Measurements from ENCODE around the gene TMEM131L.
"Not testable (repeated sequence)": the region's sequence is repeated elsewhere in the genome, so short reads cannot be mapped to it uniquely, and the experiment has no call there.

Gene TMEM131L

GRCh38 chr4:153549405-153549804 is 83.2 kb downstream of the TMEM131L start:
- DNase-seq = no peak

GRCh38 chr4:153553155-153553818 is 87.1 kb downstream of the TMEM131L start:
- no peak for DNase-seq

GRCh38 chr4:153553819-153554170 is 87.6 kb downstream of the TMEM131L start:
- no peak for DNase-seq

GRCh38 chr4:153555730-153556434 is 89.7 kb downstream of the TMEM131L start:
- no peak for DNase-seq

GRCh38 chr4:153556435-153556815 is 90.3 kb downstream of the TMEM131L start:
- no peak for DNase-seq

GRCh38 chr4:153560908-153561307 is 94.7 kb downstream of the TMEM131L start:
- peak; percentile 25 to 67 (median 46) for DNase-seq

DNA sequence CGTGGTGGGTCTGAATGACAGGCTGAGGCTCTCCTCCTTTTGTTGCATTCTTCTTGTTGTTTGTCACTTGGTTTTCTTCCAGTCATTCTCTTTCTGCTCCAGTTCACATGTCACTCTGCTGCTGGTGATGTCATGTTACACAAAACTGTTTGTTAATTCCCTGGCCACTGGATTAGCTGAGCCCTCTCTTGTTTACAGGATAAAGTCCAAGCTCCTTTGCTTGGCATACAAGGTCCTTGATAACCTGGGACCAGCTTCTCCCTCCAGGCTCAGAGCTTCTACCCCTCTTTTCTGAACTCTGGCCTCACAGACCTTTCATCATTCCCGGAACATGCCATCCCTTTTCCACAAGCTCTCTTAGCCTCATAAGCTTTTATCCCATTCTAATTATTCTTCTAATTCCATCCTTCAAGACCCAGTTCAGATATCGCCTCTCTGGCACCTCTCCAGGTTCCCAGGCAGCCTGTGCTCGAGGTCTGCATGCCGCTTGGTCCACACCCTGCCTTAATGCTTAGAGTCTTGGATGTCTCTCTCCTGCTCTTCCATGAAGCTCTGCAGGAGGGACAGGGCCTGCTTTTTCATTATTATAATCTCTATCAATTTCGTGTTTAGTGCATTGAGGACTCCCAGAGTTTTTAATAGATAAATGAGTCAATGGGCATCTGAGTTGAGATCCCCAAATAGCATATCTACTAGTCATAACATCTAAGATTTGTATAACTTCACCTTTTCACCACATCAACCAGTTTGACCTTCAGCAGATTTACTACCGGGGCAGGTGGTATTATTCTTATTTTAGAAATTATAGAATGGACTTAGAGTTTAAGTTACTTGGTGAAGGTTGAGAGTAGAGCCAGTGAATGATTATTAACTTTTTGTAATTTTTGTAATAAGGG is 98.7 kb downstream of the TMEM131L start:
- no peak for DNase-seq

- DNase-seq = no peak
These were observed 100.5 kb downstream of the TMEM131L start for GRCh38 chr4:153566631-153567150.

GRCh38 chr4:153567660-153568059 is 101.5 kb downstream of the TMEM131L start:
- not testable (repeated sequence) for DNase-seq

GRCh38 chr4:153570228-153570973 is 104.2 kb downstream of the TMEM131L start:
- DNase-seq = no peak

DNA sequence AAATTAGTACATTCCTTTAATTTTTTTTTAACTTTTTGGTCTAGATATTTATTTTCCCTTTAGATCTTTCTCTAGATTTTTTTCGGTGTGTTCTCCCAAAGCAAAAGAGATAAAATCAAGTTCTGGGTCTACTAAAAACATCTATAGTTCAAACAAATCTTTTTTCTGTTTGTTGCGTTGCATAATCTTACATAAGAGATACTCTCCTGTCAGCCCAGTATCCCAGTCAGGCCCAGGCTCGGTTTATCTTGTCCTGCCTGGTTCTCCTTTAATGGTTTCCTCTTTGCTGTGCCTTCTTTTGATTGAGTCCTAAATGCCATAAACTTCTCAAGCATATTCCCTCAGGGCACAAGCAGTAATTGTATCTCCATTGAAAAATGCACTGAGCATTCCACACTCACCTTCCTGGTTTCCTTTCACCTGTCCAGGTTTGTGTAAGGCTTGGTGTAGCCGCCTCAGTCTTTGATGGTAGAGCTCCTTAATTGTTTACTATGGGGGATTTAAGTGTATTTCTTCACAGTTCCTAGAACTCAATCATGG is 104.9 kb downstream of the TMEM131L start:
- no peak for DNase-seq

DNA sequence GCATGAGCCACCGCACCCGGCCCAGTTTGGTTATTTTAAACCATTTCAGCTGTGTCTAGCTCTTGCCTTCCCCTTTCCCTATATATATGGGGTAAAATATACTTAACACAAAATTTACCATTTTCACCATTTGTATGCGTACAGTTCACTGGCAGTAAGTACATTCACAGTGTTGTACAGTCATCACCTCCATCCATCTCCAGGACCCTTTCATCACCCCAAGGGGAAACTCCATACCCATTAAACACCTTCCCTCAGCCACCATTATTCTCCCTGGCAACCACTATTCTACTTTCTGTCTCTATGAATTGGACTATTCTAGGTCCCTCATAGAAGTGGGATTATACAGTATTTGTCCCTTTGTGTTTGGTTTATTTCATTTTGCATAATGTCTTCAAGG is 106.4 kb downstream of the TMEM131L start:
- DNase-seq = no peak

DNA sequence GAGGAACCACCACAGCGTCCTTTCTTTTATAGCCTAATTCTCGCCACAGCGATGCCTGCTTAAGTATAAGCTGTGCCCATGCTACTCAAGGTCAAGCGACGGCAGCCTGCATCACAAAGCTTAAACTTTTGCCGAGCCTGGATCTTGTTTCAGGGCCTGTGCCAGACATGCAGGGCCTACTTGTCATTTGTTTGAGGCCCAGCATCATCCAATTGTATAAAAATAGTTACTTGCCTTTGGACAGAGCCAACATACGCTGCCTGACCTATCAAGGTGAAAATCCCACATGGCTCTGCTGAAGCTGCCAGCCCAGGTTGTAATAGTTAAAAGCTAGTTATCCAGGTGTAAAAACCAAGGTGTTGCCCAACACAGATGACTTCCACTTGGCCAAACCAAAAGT is 107.1 kb downstream of the TMEM131L start:
- DNase-seq = no peak

- peak; percentile 80 to 89 (median 82) for DNase-seq
These were observed 108.0 kb downstream of the TMEM131L start for GRCh38 chr4:153573881-153574802.

DNA sequence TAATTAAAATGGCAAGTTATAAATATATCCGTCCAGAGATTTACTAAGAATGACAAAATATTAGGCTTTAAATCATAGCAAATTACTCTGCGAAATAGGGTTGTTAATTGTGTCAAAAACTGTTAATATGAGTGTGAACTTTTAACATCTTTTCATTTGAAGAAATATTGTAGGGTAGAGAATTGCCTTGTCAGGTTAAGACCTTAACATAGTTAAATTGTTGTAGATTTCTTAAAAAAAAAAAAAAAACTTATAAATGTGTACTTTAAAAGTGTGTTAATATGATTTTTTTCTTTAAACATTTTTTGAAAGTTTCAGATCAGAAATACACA is 110.2 kb downstream of the TMEM131L start:
- no peak for DNase-seq

DNA sequence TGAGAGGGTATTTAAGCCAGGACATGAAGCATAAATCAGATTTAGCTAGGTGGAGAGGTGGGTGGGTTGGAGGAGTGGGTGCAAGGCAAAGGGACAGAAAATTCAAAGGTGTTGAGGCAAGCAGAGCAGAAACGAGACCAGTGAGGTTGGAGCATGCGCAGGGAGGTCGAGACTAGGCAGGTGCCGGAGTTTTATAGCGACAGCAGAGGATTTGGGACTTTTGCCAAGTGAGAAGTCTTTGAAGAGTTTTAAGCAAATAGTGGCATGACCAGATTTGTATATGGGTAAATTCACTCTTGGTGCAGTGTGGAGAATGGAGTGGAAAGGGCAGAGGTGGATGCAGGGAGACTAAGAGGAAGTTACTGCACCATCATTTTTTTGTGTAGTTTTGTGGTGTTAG is 110.9 kb downstream of the TMEM131L start:
- DNase-seq = no peak

DNA sequence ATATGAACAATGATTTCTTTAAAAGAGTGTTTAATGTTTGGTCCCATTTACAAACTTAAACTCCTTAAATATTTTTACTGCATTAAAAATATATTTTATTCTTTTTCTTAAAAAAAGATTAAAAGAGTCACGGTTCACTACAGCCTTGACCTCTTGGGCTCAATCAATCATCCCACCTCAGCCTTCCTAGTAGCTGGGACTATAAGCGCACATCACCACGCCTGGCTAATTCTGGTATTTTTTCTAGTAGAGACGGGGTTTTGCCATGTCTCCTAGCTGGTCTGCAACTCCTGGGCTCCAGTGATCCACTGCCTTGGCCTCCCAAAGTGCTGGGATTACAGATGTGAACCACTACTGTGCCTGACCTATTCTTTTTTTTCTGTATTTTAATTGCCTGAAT is 113.2 kb downstream of the TMEM131L start:
- no peak for DNase-seq

GRCh38 chr4:153579872-153580271 is 113.7 kb downstream of the TMEM131L start:
- no peak for DNase-seq

DNA sequence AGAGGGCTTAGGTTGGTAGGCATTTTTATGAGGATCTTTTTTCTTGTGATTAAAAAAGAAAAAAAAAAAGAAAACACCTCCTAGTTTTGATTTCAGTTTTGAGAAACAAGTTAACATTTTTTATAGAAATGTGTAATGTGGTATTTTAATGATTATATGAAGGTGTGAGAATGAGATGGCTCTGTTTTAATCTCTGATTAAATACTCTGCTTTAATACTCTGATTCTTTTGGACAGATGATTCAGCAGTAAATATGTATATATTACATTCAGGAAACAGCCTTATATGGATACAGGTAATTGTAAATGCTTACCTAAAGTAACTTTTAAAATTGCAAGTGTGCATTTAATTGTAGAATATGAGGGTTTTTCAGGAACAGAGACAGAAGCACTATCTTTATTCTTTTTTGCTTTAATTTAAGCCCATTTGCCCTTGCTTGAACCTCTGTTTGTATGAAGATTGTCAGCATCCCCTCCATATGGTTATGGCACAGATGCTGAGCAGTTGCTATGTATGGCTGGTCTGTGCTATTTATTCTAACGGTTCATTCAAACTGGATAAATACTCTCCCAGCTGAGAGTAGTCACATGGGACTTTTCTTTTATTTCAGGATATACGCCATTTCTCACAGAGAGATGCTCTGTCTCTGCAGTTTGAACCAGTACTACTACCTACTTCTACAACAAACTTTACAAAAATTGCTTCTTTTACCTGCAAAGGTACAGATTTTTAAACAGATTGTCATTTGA is 117.0 kb downstream of the TMEM131L start:
- no peak for DNase-seq

DNA sequence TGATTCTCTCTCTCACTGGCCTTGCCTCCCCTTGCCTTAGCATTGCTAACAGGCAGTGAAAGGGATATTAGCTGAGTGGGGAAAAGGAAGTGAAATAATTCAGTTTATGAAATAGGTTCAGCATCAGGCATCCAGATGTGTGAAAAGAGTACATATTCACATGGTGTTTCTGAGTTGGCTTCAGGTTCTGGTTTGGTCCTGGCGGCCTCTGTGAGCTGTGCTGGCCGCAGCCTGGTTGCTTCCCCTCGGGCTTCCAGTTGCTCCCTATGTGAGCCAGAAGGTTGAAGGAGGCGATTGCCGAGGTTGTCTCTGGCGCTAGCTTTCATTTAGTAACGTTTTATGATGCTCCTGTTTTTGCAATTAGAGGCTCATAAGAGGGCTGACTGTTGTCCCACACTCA is 118.9 kb downstream of the TMEM131L start:
- DNase-seq = no peak

Data from suppressor macrophage treated with lipopolysaccharide for 1 hour (primary cell).